HG03565 (cell line): ENCODE data around the gene FCN2.

ENCODE experiments used
- ATAC-seq: cut with Tn5 transposase; IDR thresholded peaks from one replicate; pipeline ENCODE4 v1.9.1; 2021; ENCODE audit warnings: mild to moderate bottlenecking, moderate library complexity; ENCODE audit not compliant: unreplicated experiment

FCN2 gene

GRCh38 chr9:134868751-134869553 is 11.7 kb upstream of the FCN2 start:
- ATAC-seq: no peak

GRCh38 chr9:134869554-134870300 is 10.9 kb upstream of the FCN2 start:
- no peak for ATAC-seq

- ATAC-seq: no peak
These were observed 10.3 kb upstream of the FCN2 start for GRCh38 chr9:134870301-134870694.

GRCh38 chr9:134870746-134871662 is 9.6 kb upstream of the FCN2 start:
- no peak for ATAC-seq

- no peak for ATAC-seq
These were observed 8.8 kb upstream of the FCN2 start for GRCh38 chr9:134871697-134872340.

- ATAC-seq: no peak
These were observed 8.0 kb upstream of the FCN2 start for GRCh38 chr9:134872482-134873231.

GRCh38 chr9:134875371-134875770 is 5.2 kb upstream of the FCN2 start:
- no peak for ATAC-seq

GRCh38 chr9:134877541-134877940 is 3.1 kb upstream of the FCN2 start:
- no peak for ATAC-seq

- no peak for ATAC-seq
These were observed 736 bp upstream of the FCN2 start for GRCh38 chr9:134879664-134880483.

- no peak for ATAC-seq
These were observed 682 bp downstream of the FCN2 start for GRCh38 chr9:134881313-134881670.

GRCh38 chr9:134882204-134882785 is 1.7 kb downstream of the FCN2 start:
- no peak for ATAC-seq

GRCh38 chr9:134883040-134883782 is 2.6 kb downstream of the FCN2 start:
- no peak for ATAC-seq

- ATAC-seq: no peak
These were observed 3.9 kb downstream of the FCN2 start for GRCh38 chr9:134884492-134884891.

- no peak for ATAC-seq
These were observed 4.5 kb downstream of the FCN2 start for GRCh38 chr9:134885001-134885678.

- no peak for ATAC-seq
These were observed 5.2 kb downstream of the FCN2 start for GRCh38 chr9:134885679-134886412.

- ATAC-seq: no peak
These were observed 5.9 kb downstream of the FCN2 start for GRCh38 chr9:134886413-134886913.

- no peak for ATAC-seq
These were observed 6.6 kb downstream of the FCN2 start for GRCh38 chr9:134887219-134887618.
